ENCODE results near the gene GRSF1.

GRSF1 gene

GRCh38 chr4:70829492-70829891, 10.2 kb downstream of the GRSF1 start:
- Histone ChIP-seq H3K9ac (ENCODE audit: low read length) (no peak overlapping the region), H2BK15ac (ENCODE audit: low read depth, poor library complexity, severe bottlenecking) (no peak overlapping the region), H2BK12ac (ENCODE audit: low read length in 2 of 2) (no peak overlapping the region), H2AFZ (ENCODE audit: low read depth, low read length) (no peak overlapping the region), H3K23ac (ENCODE audit: low read length in 2 of 2) (no peak overlapping the region), H3K4ac (ENCODE audit: low read depth in 1 of 2, low read length in 2 of 2) (no peak overlapping the region), H3K9me3 (ENCODE audit: control insufficient read depth, low read length) (no peaks in the 10 kb centered on the region), H2BK5ac (ENCODE audit: low read depth, low read length, poor library complexity, severe bottlenecking) (no peak overlapping the region), H3K27me3 (ENCODE audit: control insufficient read depth in 1 of 2, insufficient read depth in 1 of 2, low read length in 2 of 2) (no peaks in the 10 kb centered on the region), H3K14ac (ENCODE audit: low read length in 2 of 2) (no peak overlapping the region), H3K36me3 (ENCODE audit: control insufficient read depth in 1 of 2, insufficient read depth in 2 of 2, low read depth in 1 of 2, low read length in 2 of 2) (peaks cover 43 to 89% of the 10 kb centered on the region in 2 experiments), H4K8ac (ENCODE audit: low read length) (no peak overlapping the region), H2AK5ac (ENCODE audit: low read length, severe bottlenecking) (no peak overlapping the region), H3K4me3 (ENCODE audit: insufficient read depth in 1 of 2, low read depth in 1 of 2, low read length in 2 of 2) (no peak overlapping the region), H4K91ac (ENCODE audit: low read length) (no peak overlapping the region), H3K18ac (ENCODE audit: low read depth in 1 of 2, low read length in 2 of 2) (no peak overlapping the region), H2BK120ac (ENCODE audit: low read depth, low read length) (no peak overlapping the region), H3K27ac (ENCODE audit: low read length, poor library complexity, severe bottlenecking) (no peak overlapping the region), H3K79me1 (replicated peaks; ENCODE audit: low read length, poor library complexity, severe bottlenecking) (peaks cover 19% of the 10 kb centered on the region), H3K4me1 (ENCODE audit: control insufficient read depth, insufficient read depth, low read depth, low read length) (peaks cover 2% of the 10 kb centered on the region), H3K4me2 (ENCODE audit: low read length, poor library complexity, severe bottlenecking) (no peak overlapping the region)
- WGBS = 100% methylated on average over 1 of the region's 1 CpG
- DNase-seq = no peak

- Histone ChIP-seq H3K9ac (ENCODE audit: low read length) (no peak overlapping the region), H3K18ac (ENCODE audit: low read depth in 1 of 2, low read length in 2 of 2) (no peak overlapping the region), H4K91ac (ENCODE audit: low read length) (no peak overlapping the region)
Measured at GRCh38 chr4:70829015-70829414, 10.7 kb downstream of the GRSF1 start.

GRCh38 chr4:70818921-70819320, 20.8 kb downstream of the GRSF1 start:
- H3K27ac ChIP-seq (ENCODE audit: low read length, poor library complexity, severe bottlenecking) = no peak overlapping the region
- WGBS = 98% methylated on average over 2 of the region's 3 CpGs
- H4K8ac ChIP-seq (ENCODE audit: low read length) = no peak overlapping the region
- no peak overlapping the region for H3K4me2 ChIP-seq (ENCODE audit: low read length, poor library complexity, severe bottlenecking)
- no peak overlapping the region for H2AK5ac ChIP-seq (ENCODE audit: low read length, severe bottlenecking)
- no peak overlapping the region for H3K4ac ChIP-seq (ENCODE audit: low read depth in 1 of 2, low read length in 2 of 2)
- H2BK120ac ChIP-seq (ENCODE audit: low read depth, low read length) = no peak overlapping the region
- H4K91ac ChIP-seq (ENCODE audit: low read length) = no peak overlapping the region
- H3K18ac ChIP-seq (ENCODE audit: low read depth in 1 of 2, low read length in 2 of 2) = no peak overlapping the region
- DNase-seq = no peak
- no peak overlapping the region for H3K9ac ChIP-seq (ENCODE audit: low read length)
- peaks cover 6% of the 10 kb centered on the region for H3K79me1 ChIP-seq (replicated peaks; ENCODE audit: low read length, poor library complexity, severe bottlenecking)
- H3K4me3 ChIP-seq (ENCODE audit: insufficient read depth in 1 of 2, low read depth in 1 of 2, low read length in 2 of 2) = no peak overlapping the region
- no peak overlapping the region for H2BK12ac ChIP-seq (ENCODE audit: low read length in 2 of 2)
- no peak overlapping the region for H3K23ac ChIP-seq (ENCODE audit: low read length in 2 of 2)
- H3K27me3 ChIP-seq (ENCODE audit: control insufficient read depth in 1 of 2, insufficient read depth in 1 of 2, low read length in 2 of 2) = no peaks in the 10 kb centered on the region
- no peaks in the 10 kb centered on the region for H3K9me3 ChIP-seq (ENCODE audit: control insufficient read depth, low read length)
- no peak overlapping the region for H3K14ac ChIP-seq (ENCODE audit: low read length in 2 of 2)
- H2BK5ac ChIP-seq (ENCODE audit: low read depth, low read length, poor library complexity, severe bottlenecking) = no peak overlapping the region
- H2BK15ac ChIP-seq (ENCODE audit: low read depth, poor library complexity, severe bottlenecking) = no peak overlapping the region
- peaks cover 29 to 61% of the 10 kb centered on the region in 2 experiments for H3K36me3 ChIP-seq (ENCODE audit: control insufficient read depth in 1 of 2, insufficient read depth in 2 of 2, low read depth in 1 of 2, low read length in 2 of 2)
- H3K4me1 ChIP-seq (ENCODE audit: control insufficient read depth, insufficient read depth, low read depth, low read length) = no peaks in the 10 kb centered on the region
- no peak overlapping the region for H2AFZ ChIP-seq (ENCODE audit: low read depth, low read length)

More at GRCh38 chr4:70829015-70829414, 10.7 kb downstream of the GRSF1 start:
- 100% methylated on average over 1 of the region's 3 CpGs for WGBS
- H3K9me3 ChIP-seq (ENCODE audit: control insufficient read depth, low read length) = no peaks in the 10 kb centered on the region
- no peaks in the 10 kb centered on the region for H3K27me3 ChIP-seq (ENCODE audit: control insufficient read depth in 1 of 2, insufficient read depth in 1 of 2, low read length in 2 of 2)
- no peak overlapping the region for H2AFZ ChIP-seq (ENCODE audit: low read depth, low read length)
- H3K4ac ChIP-seq (ENCODE audit: low read depth in 1 of 2, low read length in 2 of 2) = no peak overlapping the region
- H3K4me2 ChIP-seq (ENCODE audit: low read length, poor library complexity, severe bottlenecking) = no peak overlapping the region
- H3K79me1 ChIP-seq (replicated peaks; ENCODE audit: low read length, poor library complexity, severe bottlenecking) = peaks cover 20% of the 10 kb centered on the region
- no peak overlapping the region for H2BK12ac ChIP-seq (ENCODE audit: low read length in 2 of 2)
- H3K4me3 ChIP-seq (ENCODE audit: insufficient read depth in 1 of 2, low read depth in 1 of 2, low read length in 2 of 2) = no peak overlapping the region
- no peak overlapping the region for H3K14ac ChIP-seq (ENCODE audit: low read length in 2 of 2)
- no peak overlapping the region for H2BK5ac ChIP-seq (ENCODE audit: low read depth, low read length, poor library complexity, severe bottlenecking)
- peaks cover 45 to 90% of the 10 kb centered on the region in 2 experiments for H3K36me3 ChIP-seq (ENCODE audit: control insufficient read depth in 1 of 2, insufficient read depth in 2 of 2, low read depth in 1 of 2, low read length in 2 of 2)
- H2BK120ac ChIP-seq (ENCODE audit: low read depth, low read length) = no peak overlapping the region
- no peak overlapping the region for H2AK5ac ChIP-seq (ENCODE audit: low read length, severe bottlenecking)
- DNase-seq = no peak
- no peak overlapping the region for H3K27ac ChIP-seq (ENCODE audit: low read length, poor library complexity, severe bottlenecking)
- H2BK15ac ChIP-seq (ENCODE audit: low read depth, poor library complexity, severe bottlenecking) = no peak overlapping the region
- peaks cover 2% of the 10 kb centered on the region for H3K4me1 ChIP-seq (ENCODE audit: control insufficient read depth, insufficient read depth, low read depth, low read length)
- H4K8ac ChIP-seq (ENCODE audit: low read length) = no peak overlapping the region
- H3K23ac ChIP-seq (ENCODE audit: low read length in 2 of 2) = no peak overlapping the region

GRCh38 chr4:70818173-70818855, 21.4 kb downstream of the GRSF1 start:
- Histone ChIP-seq H3K36me3 (ENCODE audit: control insufficient read depth in 1 of 2, insufficient read depth in 2 of 2, low read depth in 1 of 2, low read length in 2 of 2) (peaks cover 26 to 56% of the 10 kb centered on the region in 2 experiments), H2BK120ac (ENCODE audit: low read depth, low read length) (no peak overlapping the region), H4K91ac (ENCODE audit: low read length) (no peak overlapping the region), H3K4me2 (ENCODE audit: low read length, poor library complexity, severe bottlenecking) (no peak overlapping the region), H3K14ac (ENCODE audit: low read length in 2 of 2) (no peak overlapping the region), H3K18ac (ENCODE audit: low read depth in 1 of 2, low read length in 2 of 2) (no peak overlapping the region), H3K4me3 (ENCODE audit: insufficient read depth in 1 of 2, low read depth in 1 of 2, low read length in 2 of 2) (no peak overlapping the region), H3K4me1 (ENCODE audit: control insufficient read depth, insufficient read depth, low read depth, low read length) (no peaks in the 10 kb centered on the region), H2BK15ac (ENCODE audit: low read depth, poor library complexity, severe bottlenecking) (no peak overlapping the region), H3K79me1 (replicated peaks; ENCODE audit: low read length, poor library complexity, severe bottlenecking) (peaks cover 3% of the 10 kb centered on the region), H2AK5ac (ENCODE audit: low read length, severe bottlenecking) (no peak overlapping the region), H2BK5ac (ENCODE audit: low read depth, low read length, poor library complexity, severe bottlenecking) (no peak overlapping the region), H3K27me3 (ENCODE audit: control insufficient read depth in 1 of 2, insufficient read depth in 1 of 2, low read length in 2 of 2) (no peaks in the 10 kb centered on the region), H3K4ac (ENCODE audit: low read depth in 1 of 2, low read length in 2 of 2) (no peak overlapping the region), H2BK12ac (ENCODE audit: low read length in 2 of 2) (no peak overlapping the region), H3K9ac (ENCODE audit: low read length) (no peak overlapping the region), H2AFZ (ENCODE audit: low read depth, low read length) (no peak overlapping the region), H3K23ac (ENCODE audit: low read length in 2 of 2) (no peak overlapping the region), H3K27ac (ENCODE audit: low read length, poor library complexity, severe bottlenecking) (no peak overlapping the region), H3K9me3 (ENCODE audit: control insufficient read depth, low read length) (no peaks in the 10 kb centered on the region), H4K8ac (ENCODE audit: low read length) (no peak overlapping the region)
- DNase-seq = no peak
- 97% methylated on average over 4 of the region's 5 CpGs for WGBS

All from mesenchymal stem cell (in vitro differentiated cells and primary cell).